HEK293 (cell line): ENCODE results near the gene NUBPL.

Experiments used
- CTCF ChIA-PET: fragments of 350-600 bp; formaldehyde crosslinking; extraction: SDS; loops from one replicate; lab custom pipeline; 2021; ENCODE audit warnings: antibody characterized with exemption; lab: Yijun Ruan, JAX
- POLR2A ChIA-PET: fragments of 300-600 bp; formaldehyde crosslinking; extraction: SDS; loops from one replicate; lab custom pipeline; 2020; ENCODE audit warnings: antibody characterized with exemption, inconsistent platforms; lab: Yijun Ruan, JAX
- H3K27ac ChIP-seq: fragments of 200-500 bp; sonication (Bioruptor generic); 2 replicates; pipeline ENCODE4 v1.5.1; 2014; ENCODE audit warnings: low read depth, low read length, control low read depth, inconsistent platforms; ENCODE audit errors: extremely low read depth
- H3K36me3 ChIP-seq, 2 experiments: fragments of 200-500 bp in 1 of 2; sonication (Bioruptor generic) in 1 of 2; 1 replicate in 1 of 2; 2 replicates in 1 of 2; pipeline ENCODE4 v1.5.1; 2014 to 2017; ENCODE audit warnings: inconsistent platforms in 2 of 2, low read length in 2 of 2; ENCODE audit not compliant: control insufficient read depth in 2 of 2, insufficient read depth in 1 of 2
- H3K4me1 ChIP-seq: fragments of 200-500 bp; sonication (Bioruptor generic); 2 replicates; pipeline ENCODE4 v1.5.1; 2014; ENCODE audit warnings: mild to moderate bottlenecking, low read length, inconsistent platforms; ENCODE audit not compliant: control insufficient read depth, insufficient read depth
- H3K4me3 ChIP-seq: 2 replicates; pipeline ENCODE4 v1.5.1; 2011; ENCODE audit warnings: low read depth, mild to moderate bottlenecking, control low read depth, low read length, moderate library complexity
- H3K9me3 ChIP-seq: fragments of 200-500 bp; sonication (Bioruptor generic); 2 replicates; pipeline ENCODE4 v1.5.1; 2014; ENCODE audit warnings: low read depth, low read length, inconsistent platforms; ENCODE audit not compliant: control insufficient read depth, insufficient read depth
- KLF7 ChIP-seq: fragments of 450-650 bp; formaldehyde crosslinking; IDR thresholded peaks from 2 replicates; pipeline ENCODE4 v1.5.1; 2016; ENCODE audit warnings: missing biosample characterization, missing genetic modification characterization, borderline replicate concordance
- MZF1 ChIP-seq: fragments of 450-650 bp; formaldehyde crosslinking; IDR thresholded peaks from 2 replicates; pipeline ENCODE4 v1.5.1; 2017; ENCODE audit warnings: missing biosample characterization, missing genetic modification characterization, borderline replicate concordance
- ZFP41 ChIP-seq: fragments of 450-650 bp; formaldehyde crosslinking; IDR thresholded peaks from 2 replicates; pipeline ENCODE4 v1.5.1; 2016; ENCODE audit warnings: missing biosample characterization, missing genetic modification characterization, borderline replicate concordance
- ZNF10 ChIP-seq: fragments of 450-650 bp; formaldehyde crosslinking; IDR thresholded peaks from 2 replicates; pipeline ENCODE4 v1.5.1; 2017; ENCODE audit warnings: missing biosample characterization, missing genetic modification characterization
- ZNF175 ChIP-seq: fragments of 450-650 bp; formaldehyde crosslinking; IDR thresholded peaks from 2 replicates; pipeline ENCODE4 v1.5.1; 2016; ENCODE audit warnings: missing biosample characterization, missing genetic modification characterization
- ZNF37A ChIP-seq: fragments of 450-650 bp; IDR thresholded peaks from 2 replicates; pipeline ENCODE4 v1.5.1; 2018; ENCODE audit warnings: missing biosample characterization, missing genetic modification characterization
- ZNF391 ChIP-seq: fragments of 450-650 bp; formaldehyde crosslinking; IDR thresholded peaks from 2 replicates; pipeline ENCODE4 v1.5.1; 2016; ENCODE audit warnings: low read depth, missing biosample characterization, missing genetic modification characterization, borderline replicate concordance
- ZNF394 ChIP-seq: fragments of 450-650 bp; formaldehyde crosslinking; IDR thresholded peaks from 2 replicates; pipeline ENCODE4 v1.5.1; 2016; ENCODE audit warnings: missing biosample characterization, missing genetic modification characterization, mild to moderate bottlenecking, moderate library complexity, borderline replicate concordance
- ZNF404 ChIP-seq: fragments of 450-650 bp; formaldehyde crosslinking; IDR thresholded peaks from 2 replicates; pipeline ENCODE4 v1.5.1; 2017; ENCODE audit warnings: missing biosample characterization, missing genetic modification characterization
- ZNF433 ChIP-seq: fragments of 450-650 bp; formaldehyde crosslinking; IDR thresholded peaks from 2 replicates; pipeline ENCODE4 v1.5.1; 2016; ENCODE audit warnings: missing biosample characterization, missing genetic modification characterization, low read depth
- ZNF785 ChIP-seq: fragments of 450-650 bp; formaldehyde crosslinking; IDR thresholded peaks from 2 replicates; pipeline ENCODE4 v1.5.1; 2016; ENCODE audit warnings: missing biosample characterization, missing genetic modification characterization
- TF ChIP-seq, protein P1 (sequence below): fragments of 450-650 bp; formaldehyde crosslinking; IDR thresholded peaks from 2 replicates; pipeline ENCODE4 v1.5.1; 2016; ENCODE audit warnings: missing biosample characterization, missing genetic modification characterization
- TF ChIP-seq, protein P2 (sequence below): sonication (generic); formaldehyde crosslinking; IDR thresholded peaks from 2 replicates; pipeline ENCODE4 v1.8.1; 2022; ENCODE audit warnings: mild to moderate bottlenecking, moderate library complexity, missing genetic modification reagents
- TF ChIP-seq, protein P3 (sequence below): fragments of 450-650 bp; formaldehyde crosslinking; IDR thresholded peaks from 2 replicates; pipeline ENCODE4 v1.5.1; 2016; ENCODE audit warnings: missing biosample characterization, missing genetic modification characterization
- TF ChIP-seq, protein P4 (sequence below): fragments of 450-650 bp; formaldehyde crosslinking; IDR thresholded peaks from 2 replicates; pipeline ENCODE4 v1.5.1; 2017; ENCODE audit warnings: missing biosample characterization, missing genetic modification characterization
- TF ChIP-seq, protein P5 (sequence below): fragments of 450-650 bp; formaldehyde crosslinking; conservative IDR thresholded peaks from 2 replicates; pipeline ENCODE4 v1.5.1; 2016; ENCODE audit warnings: low read depth, missing biosample characterization, missing genetic modification characterization

Gene NUBPL

DNA sequence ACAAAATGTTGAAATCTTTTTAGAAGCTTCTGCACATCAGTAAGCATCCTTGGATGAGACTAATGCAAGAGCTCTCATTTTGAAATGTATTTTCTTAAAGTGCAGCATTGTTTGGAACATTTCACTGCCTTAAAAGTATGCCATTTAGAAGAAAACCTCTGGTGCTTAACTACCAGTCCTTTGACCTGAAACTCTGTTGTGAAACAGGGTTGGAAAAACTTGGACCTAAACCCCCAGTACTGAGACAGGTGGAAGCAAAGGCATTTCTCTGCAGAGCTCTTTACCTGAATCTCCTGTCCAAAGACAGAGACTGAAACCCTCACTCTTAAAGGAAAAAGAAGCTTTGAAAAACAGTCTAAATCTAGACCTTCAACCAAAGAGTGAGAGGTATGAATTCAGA lies 207.2 kb downstream of the NUBPL start (continued):
- TF ChIP-seq, protein P1, sequence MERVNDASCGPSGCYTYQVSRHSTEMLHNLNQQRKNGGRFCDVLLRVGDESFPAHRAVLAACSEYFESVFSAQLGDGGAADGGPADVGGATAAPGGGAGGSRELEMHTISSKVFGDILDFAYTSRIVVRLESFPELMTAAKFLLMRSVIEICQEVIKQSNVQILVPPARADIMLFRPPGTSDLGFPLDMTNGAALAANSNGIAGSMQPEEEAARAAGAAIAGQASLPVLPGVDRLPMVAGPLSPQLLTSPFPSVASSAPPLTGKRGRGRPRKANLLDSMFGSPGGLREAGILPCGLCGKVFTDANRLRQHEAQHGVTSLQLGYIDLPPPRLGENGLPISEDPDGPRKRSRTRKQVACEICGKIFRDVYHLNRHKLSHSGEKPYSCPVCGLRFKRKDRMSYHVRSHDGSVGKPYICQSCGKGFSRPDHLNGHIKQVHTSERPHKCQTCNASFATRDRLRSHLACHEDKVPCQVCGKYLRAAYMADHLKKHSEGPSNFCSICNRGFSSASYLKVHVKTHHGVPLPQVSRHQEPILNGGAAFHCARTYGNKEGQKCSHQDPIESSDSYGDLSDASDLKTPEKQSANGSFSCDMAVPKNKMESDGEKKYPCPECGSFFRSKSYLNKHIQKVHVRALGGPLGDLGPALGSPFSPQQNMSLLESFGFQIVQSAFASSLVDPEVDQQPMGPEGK (tag by site-specific recombination), result no peak
- no peak for TF ChIP-seq ZNF391 (tag by site-specific recombination)

DNA sequence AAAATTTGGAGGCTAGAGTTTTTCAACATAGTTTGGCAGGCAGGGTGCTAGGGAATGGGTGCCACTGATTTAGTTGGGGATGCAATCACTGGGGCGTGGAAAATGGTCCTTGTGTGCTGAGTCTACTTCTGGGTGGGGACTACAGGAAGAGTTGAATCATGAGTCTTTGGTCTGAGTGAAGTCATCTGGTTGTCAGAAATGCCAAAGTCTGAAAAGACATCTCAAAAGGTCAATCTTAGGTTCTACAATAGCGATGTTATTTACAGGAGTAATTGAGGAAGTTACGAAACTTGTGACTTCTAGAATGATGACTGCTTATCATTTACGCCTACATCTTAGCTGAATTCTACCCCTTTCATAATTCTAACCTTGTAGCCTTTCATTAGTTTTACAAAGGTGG lies 209.1 kb downstream of the NUBPL start:
- no peak overlapping the region for H3K4me3 ChIP-seq
- POLR2A ChIA-PET, result no interaction called here
- no peaks in the 10 kb centered on the region for H3K4me1 ChIP-seq
- H3K27ac ChIP-seq, result no peak overlapping the region
- TF ChIP-seq KLF7 (no peak), ZNF394 (no peak), ZNF37A (no peak), ZNF433 (tag by site-specific recombination) (no peak), MZF1 (tag by site-specific recombination) (no peak), ZNF785 (tag by site-specific recombination) (no peak), ZNF10 (no peak)
- TF ChIP-seq, protein P2, sequence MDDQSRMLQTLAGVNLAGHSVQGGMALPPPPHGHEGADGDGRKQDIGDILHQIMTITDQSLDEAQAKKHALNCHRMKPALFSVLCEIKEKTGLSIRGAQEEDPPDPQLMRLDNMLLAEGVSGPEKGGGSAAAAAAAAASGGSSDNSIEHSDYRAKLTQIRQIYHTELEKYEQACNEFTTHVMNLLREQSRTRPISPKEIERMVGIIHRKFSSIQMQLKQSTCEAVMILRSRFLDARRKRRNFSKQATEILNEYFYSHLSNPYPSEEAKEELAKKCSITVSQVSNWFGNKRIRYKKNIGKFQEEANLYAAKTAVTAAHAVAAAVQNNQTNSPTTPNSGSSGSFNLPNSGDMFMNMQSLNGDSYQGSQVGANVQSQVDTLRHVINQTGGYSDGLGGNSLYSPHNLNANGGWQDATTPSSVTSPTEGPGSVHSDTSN (CRISPR knock-in tag), result no peak
- TF ChIP-seq, all 188 proteins: peak for 0
- H3K9me3 ChIP-seq, result no peaks in the 10 kb centered on the region
- no peaks in the 10 kb centered on the region for H3K36me3 ChIP-seq
- CTCF ChIA-PET, result no interaction called here

DNA sequence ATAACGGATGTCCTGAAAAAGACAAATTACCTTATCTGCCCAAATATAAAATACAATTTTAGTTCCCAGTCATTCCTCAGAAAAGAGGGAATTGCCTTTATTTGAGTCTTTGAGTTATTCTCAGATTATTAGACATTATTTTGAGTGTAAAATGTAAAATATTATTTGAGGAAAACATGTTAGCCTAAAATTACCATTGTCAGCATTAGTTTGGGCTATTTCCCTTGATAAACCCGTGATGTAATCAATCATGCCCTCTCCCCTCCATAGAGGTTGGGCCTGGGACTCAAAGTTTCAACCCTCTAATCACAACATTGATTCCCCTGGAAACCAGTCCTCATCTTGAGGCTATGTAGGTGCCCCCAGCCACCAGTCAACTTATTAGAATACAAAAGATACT lies 213.4 kb downstream of the NUBPL start:
- Histone ChIP-seq H3K9me3 (no peaks in the 10 kb centered on the region), H3K4me3 (no peak overlapping the region), H3K36me3 (no peaks in the 10 kb centered on the region), H3K4me1 (no peaks in the 10 kb centered on the region), H3K27ac (no peak overlapping the region)
- POLR2A ChIA-PET, result no interaction called here
- TF ChIP-seq ZNF175 (tag by site-specific recombination) (no peak), ZFP41 (no peak), ZNF404 (tag by site-specific recombination) (no peak)
- TF ChIP-seq, protein P3, sequence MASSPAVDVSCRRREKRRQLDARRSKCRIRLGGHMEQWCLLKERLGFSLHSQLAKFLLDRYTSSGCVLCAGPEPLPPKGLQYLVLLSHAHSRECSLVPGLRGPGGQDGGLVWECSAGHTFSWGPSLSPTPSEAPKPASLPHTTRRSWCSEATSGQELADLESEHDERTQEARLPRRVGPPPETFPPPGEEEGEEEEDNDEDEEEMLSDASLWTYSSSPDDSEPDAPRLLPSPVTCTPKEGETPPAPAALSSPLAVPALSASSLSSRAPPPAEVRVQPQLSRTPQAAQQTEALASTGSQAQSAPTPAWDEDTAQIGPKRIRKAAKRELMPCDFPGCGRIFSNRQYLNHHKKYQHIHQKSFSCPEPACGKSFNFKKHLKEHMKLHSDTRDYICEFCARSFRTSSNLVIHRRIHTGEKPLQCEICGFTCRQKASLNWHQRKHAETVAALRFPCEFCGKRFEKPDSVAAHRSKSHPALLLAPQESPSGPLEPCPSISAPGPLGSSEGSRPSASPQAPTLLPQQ (tag by site-specific recombination), result no peak
- TF ChIP-seq, protein P4, sequence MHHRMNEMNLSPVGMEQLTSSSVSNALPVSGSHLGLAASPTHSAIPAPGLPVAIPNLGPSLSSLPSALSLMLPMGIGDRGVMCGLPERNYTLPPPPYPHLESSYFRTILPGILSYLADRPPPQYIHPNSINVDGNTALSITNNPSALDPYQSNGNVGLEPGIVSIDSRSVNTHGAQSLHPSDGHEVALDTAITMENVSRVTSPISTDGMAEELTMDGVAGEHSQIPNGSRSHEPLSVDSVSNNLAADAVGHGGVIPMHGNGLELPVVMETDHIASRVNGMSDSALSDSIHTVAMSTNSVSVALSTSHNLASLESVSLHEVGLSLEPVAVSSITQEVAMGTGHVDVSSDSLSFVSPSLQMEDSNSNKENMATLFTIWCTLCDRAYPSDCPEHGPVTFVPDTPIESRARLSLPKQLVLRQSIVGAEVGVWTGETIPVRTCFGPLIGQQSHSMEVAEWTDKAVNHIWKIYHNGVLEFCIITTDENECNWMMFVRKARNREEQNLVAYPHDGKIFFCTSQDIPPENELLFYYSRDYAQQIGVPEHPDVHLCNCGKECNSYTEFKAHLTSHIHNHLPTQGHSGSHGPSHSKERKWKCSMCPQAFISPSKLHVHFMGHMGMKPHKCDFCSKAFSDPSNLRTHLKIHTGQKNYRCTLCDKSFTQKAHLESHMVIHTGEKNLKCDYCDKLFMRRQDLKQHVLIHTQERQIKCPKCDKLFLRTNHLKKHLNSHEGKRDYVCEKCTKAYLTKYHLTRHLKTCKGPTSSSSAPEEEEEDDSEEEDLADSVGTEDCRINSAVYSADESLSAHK (tag by site-specific recombination), result no peak
- TF ChIP-seq, protein P5, sequence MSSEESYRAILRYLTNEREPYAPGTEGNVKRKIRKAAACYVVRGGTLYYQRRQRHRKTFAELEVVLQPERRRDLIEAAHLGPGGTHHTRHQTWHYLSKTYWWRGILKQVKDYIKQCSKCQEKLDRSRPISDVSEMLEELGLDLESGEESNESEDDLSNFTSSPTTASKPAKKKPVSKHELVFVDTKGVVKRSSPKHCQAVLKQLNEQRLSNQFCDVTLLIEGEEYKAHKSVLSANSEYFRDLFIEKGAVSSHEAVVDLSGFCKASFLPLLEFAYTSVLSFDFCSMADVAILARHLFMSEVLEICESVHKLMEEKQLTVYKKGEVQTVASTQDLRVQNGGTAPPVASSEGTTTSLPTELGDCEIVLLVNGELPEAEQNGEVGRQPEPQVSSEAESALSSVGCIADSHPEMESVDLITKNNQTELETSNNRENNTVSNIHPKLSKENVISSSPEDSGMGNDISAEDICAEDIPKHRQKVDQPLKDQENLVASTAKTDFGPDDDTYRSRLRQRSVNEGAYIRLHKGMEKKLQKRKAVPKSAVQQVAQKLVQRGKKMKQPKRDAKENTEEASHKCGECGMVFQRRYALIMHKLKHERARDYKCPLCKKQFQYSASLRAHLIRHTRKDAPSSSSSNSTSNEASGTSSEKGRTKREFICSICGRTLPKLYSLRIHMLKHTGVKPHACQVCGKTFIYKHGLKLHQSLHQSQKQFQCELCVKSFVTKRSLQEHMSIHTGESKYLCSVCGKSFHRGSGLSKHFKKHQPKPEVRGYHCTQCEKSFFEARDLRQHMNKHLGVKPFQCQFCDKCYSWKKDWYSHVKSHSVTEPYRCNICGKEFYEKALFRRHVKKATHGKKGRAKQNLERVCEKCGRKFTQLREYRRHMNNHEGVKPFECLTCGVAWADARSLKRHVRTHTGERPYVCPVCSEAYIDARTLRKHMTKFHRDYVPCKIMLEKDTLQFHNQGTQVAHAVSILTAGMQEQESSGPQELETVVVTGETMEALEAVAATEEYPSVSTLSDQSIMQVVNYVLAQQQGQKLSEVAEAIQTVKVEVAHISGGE (tag by site-specific recombination), result no peak
- CTCF ChIA-PET, result no interaction called here
